ENCODE results near the gene FGFBP1.

GRCh38 chr4:15942283-15942682 lies 3.7 kb upstream of the FGFBP1 start:
- TF ChIP-seq CTCF (IDR thresholded peaks at IDR 0.05) (no peak), EZH2 (IDR thresholded peaks at IDR 0.05; ENCODE audit: borderline replicate concordance, insufficient read depth, low read depth, low read length, poor library complexity, severe bottlenecking) (no peak)
